WTC11 (cell line): ENCODE results near the gene COL4A1.

Experiments used
- ETV6 ChIP-seq: sonication (generic); formaldehyde crosslinking; IDR thresholded peaks from 2 replicates; pipeline ENCODE4 v1.8.1; 2022; ENCODE audit warnings: mild to moderate bottlenecking, missing genetic modification reagents
- FOXJ3 ChIP-seq: sonication (generic); formaldehyde crosslinking; IDR thresholded peaks from 2 replicates; pipeline ENCODE4 v1.9.0; 2021; ENCODE audit warnings: missing genetic modification reagents, mild to moderate bottlenecking, borderline replicate concordance
- PRDM15 ChIP-seq: sonication (generic); formaldehyde crosslinking; IDR thresholded peaks from 2 replicates; pipeline ENCODE4 v1.8.0; 2022; ENCODE audit warnings: missing genetic modification reagents
- TEAD4 ChIP-seq: sonication (generic); formaldehyde crosslinking; IDR thresholded peaks from 2 replicates; pipeline ENCODE4 v1.8.0; 2022; ENCODE audit warnings: mild to moderate bottlenecking, missing genetic modification reagents
- ZNF317 ChIP-seq: sonication (generic); formaldehyde crosslinking; IDR thresholded peaks from 2 replicates; pipeline ENCODE4 v1.8.1; 2023; ENCODE audit warnings: low read depth, mild to moderate bottlenecking, moderate library complexity, missing genetic modification reagents, borderline replicate concordance
- TF ChIP-seq, protein P1 (sequence below): sonication (generic); formaldehyde crosslinking; IDR thresholded peaks from 2 replicates; pipeline ENCODE4 v1.8.0; 2022; ENCODE audit warnings: mild to moderate bottlenecking, missing genetic modification reagents
- TF ChIP-seq, protein P2 (sequence below): fragments of 200-600 bp; IDR thresholded peaks from 2 replicates; pipeline ENCODE4 v1.8.0; 2022; ENCODE audit warnings: antibody characterized with exemption
- TF ChIP-seq, protein P3 (sequence below): sonication (generic); formaldehyde crosslinking; IDR thresholded peaks from 2 replicates; pipeline ENCODE4 v1.8.1; 2023; ENCODE audit warnings: mild to moderate bottlenecking, missing genetic modification reagents, moderate library complexity

DNA sequence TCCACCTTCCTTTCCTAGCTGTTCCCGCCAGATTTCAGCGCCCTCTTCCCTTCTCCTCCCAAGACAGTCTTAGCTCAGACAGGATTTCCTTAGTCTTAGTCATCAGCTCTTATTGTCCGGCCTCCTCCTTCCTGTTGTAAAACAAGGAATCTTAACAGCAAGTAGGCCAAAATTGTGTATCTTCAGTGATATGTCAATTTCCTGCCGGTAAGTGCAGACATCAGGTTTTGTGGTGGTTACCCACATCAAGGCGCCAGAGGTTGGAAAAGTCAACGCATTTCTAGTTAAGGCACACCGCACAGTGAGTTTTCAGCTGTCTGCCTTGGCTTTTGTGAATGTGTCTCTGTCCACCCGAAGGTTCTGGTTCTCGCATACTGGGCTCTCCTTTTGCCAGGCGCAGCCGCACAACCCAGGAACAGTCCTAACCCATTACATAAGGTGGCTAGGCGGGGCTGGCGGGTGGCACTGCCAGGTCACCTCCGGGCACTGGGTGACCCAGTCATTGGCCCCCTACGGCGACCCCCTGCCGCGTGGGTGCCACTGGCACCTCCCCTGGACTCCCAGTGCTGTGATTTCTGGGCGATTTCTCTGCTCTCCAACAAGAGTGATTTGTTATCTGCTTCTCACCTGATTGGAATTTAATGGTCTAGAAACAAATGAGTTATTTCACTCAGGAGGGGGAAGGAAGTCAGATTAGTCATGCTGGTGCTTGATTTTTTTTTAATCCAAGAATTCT is 13.0 kb upstream of the COL4A1 start:
- TF ChIP-seq, protein P1, sequence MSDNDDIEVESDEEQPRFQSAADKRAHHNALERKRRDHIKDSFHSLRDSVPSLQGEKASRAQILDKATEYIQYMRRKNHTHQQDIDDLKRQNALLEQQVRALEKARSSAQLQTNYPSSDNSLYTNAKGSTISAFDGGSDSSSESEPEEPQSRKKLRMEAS (CRISPR knock-in tag) = no peak
- TF ChIP-seq, protein P2, sequence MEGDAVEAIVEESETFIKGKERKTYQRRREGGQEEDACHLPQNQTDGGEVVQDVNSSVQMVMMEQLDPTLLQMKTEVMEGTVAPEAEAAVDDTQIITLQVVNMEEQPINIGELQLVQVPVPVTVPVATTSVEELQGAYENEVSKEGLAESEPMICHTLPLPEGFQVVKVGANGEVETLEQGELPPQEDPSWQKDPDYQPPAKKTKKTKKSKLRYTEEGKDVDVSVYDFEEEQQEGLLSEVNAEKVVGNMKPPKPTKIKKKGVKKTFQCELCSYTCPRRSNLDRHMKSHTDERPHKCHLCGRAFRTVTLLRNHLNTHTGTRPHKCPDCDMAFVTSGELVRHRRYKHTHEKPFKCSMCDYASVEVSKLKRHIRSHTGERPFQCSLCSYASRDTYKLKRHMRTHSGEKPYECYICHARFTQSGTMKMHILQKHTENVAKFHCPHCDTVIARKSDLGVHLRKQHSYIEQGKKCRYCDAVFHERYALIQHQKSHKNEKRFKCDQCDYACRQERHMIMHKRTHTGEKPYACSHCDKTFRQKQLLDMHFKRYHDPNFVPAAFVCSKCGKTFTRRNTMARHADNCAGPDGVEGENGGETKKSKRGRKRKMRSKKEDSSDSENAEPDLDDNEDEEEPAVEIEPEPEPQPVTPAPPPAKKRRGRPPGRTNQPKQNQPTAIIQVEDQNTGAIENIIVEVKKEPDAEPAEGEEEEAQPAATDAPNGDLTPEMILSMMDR = no peak
- TF ChIP-seq ETV6 (no peak), PRDM15 (CRISPR knock-in tag) (no peak), ZNF317 (CRISPR knock-in tag) (no peak), TEAD4 (CRISPR knock-in tag) (no peak), FOXJ3 (CRISPR knock-in tag) (no peak)
- TF ChIP-seq, protein P3, sequence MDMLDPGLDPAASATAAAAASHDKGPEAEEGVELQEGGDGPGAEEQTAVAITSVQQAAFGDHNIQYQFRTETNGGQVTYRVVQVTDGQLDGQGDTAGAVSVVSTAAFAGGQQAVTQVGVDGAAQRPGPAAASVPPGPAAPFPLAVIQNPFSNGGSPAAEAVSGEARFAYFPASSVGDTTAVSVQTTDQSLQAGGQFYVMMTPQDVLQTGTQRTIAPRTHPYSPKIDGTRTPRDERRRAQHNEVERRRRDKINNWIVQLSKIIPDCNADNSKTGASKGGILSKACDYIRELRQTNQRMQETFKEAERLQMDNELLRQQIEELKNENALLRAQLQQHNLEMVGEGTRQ (CRISPR knock-in tag) = no peak
